HTERT RPE-1 (cell line): ENCODE data around the gene VTI1A.
"Not testable (repeated sequence)": the region's sequence is repeated elsewhere in the genome, so short reads cannot be mapped to it uniquely, and the experiment has no call there.

Experiments
- in situ Hi-C: fragments of 300-500 bp; cut with MboI; formaldehyde crosslinking; loops from 4 replicates; pipeline ENCODE4 v1.14.3; 2020; ENCODE audit warnings: low sequenced_read_pairs

The VTI1A gene

GRCh38 chr10:112448888-112449287, 1.9 kb downstream of the VTI1A start:
- in situ Hi-C loops: no loop called here

DNA sequence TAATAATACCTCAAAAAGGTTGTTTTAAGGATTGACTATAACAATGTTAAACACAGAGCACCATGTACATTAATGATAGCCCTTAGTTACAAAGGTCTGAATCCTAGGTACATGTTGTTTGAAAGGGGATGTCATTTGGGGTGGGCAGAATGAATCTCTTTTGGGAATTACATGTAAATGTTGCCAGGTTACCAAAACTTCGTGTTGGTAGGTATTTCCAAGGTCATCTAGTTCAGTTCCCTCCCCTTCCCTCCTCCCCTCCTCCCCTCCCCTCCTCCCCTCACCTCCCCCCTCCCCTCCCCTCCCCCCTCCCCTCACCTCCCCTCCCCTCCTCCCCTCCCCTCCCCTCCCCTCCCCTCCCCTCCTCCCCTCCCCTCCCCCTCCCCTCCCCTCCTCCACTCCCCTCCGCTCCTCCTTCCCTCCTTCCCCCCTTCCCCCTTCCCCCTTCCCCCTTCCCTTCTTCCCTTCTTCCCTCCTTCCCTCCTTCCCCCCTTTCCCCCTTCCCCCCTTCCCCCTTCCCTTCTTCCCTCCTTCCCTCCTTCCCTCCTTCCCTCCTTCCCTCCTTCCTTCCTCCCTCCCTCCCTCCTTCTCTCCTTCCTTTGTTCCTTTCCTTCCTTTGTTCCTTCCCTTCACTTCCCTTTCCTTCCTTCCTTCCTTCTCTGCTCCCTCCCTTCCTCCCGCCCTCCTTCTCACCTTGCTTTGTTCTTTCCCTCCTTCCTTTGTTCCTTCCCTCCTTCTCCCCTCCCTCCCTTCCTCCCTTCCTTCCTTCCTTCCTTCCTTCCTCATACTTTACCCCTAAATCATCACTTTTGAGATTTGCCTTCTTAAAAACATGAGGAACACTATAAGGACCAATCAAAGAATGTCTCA, 8.1 kb downstream of the VTI1A start:
- in situ Hi-C loops: no loop called here

GRCh38 chr10:112456533-112456932, 9.5 kb downstream of the VTI1A start:
- in situ Hi-C loops: no loop called here

DNA sequence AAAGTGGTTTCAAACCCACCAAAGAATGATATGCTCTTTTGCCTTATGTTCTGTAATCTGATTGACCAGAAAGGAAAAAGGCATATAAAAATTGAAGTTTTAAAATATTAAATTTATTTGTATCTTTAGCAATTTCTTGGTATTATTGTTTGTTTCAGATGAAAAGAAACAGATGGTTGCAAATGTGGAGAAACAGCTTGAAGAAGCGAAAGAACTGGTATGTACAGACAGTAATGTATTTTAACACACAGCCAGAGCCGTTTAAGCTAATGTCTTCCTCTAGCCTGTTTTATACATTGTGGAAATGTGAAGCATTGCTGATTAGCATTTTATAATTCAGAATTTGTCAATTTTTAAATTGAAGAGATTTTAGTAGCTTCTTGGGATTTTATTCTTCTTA, 13.4 kb downstream of the VTI1A start:
- in situ Hi-C loops: no loop called here

DNA sequence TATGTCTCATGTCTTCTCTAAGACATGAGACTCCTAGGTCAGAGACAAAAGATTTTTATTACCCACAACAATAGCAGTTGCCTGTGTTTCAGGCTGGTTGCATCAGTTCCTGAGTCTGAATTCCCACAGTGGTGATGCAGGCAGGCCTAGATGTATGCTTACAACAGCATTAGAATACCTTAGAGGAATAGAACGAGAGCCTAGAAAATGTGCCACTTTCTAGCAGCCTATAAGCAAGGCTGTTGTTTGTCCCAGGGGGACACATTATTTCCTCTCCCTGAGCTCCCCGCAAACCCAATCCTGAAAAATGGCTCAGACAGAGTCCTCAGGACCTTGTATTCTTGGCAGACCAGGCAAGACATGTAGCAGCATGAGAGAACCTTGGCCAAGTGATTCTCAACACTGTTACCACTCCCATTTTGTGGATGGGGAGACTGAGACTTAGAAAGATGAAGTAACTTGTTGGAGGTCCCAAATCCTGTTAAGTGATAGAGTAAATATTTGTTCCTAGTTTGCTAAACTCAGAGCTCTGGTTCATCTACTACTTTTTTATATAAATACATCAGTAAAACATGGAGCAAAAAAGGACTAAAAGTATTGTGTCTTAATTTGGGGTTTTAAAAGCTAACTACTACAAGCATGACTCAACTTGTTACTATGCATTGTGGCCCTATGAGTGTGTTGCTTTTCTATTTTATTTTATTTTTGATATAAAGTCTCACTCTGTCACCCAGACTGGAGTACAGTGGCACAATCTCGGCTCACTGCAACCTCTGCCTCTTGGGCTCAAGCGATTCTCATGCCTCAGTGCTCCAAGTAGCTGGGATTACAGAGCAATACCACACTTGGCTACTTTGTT, 14.2 kb downstream of the VTI1A start:
- in situ Hi-C loops: no loop called here

DNA sequence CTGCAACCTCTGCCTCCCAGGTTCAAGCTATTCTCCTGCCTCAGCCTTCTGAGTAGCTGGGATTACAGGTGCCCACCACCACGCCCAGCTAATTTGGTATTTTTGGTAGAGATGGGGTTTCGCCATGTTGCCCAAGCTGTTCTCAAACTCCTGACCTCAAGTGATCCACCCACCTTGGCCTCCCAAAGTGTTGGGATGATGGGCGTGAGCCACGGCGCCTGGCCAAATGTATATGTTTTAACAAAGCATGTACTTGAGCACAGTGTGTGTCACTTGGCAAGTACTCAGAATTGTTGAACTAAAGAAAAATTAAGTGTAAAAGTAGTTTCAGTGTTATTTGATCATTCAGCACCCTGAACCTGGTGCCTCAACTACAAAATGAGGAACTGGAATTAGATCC, 17.1 kb downstream of the VTI1A start:
- in situ Hi-C loops: not testable (repeated sequence)

DNA sequence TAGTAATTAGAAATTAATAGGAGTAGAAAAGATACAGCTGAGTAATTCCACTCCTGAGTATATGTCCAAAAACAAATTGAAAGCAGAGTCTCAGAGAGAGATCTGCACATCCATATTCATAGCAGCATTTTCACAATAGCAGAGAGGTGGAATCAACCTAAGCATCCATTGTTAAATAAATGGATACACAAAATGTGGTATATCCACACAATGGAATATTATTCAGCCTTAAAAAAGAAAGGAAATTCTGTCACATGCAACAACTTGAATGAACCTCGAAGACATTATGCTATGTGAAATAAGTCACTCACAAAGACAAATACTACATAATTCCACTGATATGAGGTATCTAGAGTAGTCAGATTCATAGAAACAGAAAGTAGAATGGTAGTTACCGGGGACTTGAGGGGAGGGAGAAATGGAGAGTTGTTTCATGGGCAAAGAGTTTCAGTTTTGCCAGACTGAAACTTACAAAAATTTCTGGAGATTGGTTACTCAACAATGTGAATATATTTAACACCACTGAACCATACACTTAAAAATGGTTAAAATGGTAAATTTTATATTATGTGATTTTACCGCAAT, 18.4 kb downstream of the VTI1A start:
- in situ Hi-C loops: no loop called here

DNA sequence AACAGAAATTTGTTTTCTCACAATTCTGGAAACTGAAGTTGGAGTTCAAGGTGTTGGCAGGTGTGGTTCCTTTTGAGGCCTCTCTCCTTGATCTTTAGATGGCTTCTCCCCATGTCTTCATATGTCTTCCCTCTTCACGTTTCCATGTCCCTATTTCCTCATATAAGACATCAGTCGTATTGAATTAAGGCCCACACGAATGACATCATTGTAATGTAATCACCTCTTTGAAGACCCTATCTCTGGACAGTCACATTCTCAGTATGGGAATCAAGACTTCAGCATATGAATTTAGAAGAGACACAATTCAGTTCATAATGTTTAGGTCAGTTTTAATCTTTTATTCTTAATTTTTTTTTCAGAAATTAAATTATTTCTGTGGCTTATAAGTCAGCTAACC, 19.8 kb downstream of the VTI1A start:
- in situ Hi-C loops: no loop called here

DNA sequence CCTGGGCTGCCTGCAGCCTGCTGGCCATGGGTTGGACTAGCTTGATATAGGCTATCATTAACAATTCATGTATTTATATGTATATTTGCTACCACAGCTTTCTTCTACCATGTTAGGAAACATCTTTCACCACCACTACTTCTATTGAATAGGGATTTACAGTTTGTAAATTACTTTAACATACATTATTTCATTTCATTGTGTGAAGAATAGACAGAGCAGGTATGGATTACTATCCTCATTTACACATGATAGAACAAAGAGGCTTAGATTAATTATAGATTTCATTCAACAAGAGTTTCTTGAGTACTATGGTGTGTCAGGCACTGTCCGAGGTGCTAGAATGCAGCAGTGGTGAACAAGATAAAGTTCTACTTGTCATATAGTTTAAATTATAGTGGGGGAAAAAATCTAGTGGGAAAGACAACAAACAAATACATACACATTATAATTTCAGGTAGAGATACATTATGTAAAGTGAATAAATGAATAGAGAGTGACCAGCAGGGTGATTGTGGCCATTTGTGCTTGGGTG, 20.6 kb downstream of the VTI1A start:
- in situ Hi-C loops: no loop called here

DNA sequence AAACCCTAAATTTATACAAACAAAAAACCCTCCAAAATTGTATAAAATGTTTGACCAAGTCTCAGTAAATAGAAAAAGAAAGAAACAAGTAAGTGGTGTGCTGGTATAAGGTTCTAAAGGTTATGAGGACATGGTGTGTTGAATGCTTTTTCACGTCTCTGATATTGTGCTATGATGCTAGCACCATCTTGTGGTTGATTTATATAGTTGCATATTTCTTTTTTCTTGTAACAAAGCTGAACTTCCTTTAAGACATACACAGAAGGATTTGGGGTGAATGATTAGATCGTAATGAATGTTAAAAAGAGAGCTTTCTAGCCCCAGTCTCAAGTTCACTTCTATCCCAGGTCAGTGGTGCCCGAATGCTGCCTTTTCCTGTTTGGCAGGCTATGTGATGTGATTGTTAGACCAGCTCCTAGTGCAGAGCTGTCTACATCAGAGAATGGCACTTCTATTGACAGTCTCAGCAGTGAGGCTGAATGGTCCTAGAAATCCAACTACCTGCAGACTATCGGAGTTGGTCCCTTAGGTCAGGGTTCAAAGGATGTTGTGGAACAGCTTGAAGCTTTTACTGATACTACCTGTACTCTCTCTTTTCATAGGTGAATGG, 25.0 kb downstream of the VTI1A start:
- in situ Hi-C loops: no loop called here

DNA sequence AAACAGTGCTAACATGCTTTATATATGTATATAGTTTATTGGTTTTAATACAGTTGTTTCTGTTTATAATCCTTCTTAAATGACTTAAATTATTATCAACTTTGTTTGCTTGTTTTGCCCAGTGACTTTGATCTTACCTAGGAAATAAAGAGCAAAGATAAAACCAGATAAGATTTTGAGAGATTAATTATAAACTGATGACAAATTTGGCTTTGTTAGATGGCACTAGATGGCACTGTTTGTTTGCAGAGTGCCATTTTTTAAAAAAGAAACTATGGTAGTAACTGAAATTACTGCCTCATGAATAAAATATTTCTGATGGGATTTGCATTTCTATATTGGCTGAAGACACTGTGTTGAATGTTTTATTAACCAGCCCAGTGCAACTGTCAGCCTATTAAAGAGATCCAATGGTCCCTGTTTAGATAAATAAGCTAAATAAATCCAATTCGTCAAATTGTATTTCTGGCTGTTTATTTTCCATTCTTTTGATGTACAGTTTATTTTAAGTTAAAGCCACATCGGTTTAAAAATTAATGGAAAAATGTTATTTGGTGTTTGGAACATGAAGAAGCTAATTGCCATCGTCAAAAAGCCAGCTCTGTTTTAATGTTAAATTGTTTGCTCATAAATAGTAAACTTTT, 28.7 kb downstream of the VTI1A start:
- in situ Hi-C loops: no loop called here

GRCh38 chr10:112481602-112482001, 34.6 kb downstream of the VTI1A start:
- in situ Hi-C loops: no loop called here

DNA sequence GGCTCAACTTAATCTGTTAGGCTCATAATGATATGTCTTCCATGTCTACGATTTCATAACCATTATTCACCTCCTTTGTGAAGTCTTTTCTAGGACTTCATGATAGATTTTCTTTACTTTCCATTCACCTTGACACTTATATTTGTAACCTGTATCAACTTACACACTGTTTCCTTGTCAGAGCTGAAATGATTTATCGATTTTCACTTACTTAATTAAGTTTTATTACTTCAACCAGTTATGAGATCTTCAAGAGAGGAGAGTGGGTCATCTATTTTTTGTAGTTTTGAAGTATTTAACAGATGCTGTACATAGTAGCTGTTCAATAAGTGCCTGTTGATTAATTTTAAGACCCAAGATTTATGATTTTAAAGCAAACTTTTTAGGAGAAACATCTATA, 37.4 kb downstream of the VTI1A start:
- in situ Hi-C loops: no loop called here

DNA sequence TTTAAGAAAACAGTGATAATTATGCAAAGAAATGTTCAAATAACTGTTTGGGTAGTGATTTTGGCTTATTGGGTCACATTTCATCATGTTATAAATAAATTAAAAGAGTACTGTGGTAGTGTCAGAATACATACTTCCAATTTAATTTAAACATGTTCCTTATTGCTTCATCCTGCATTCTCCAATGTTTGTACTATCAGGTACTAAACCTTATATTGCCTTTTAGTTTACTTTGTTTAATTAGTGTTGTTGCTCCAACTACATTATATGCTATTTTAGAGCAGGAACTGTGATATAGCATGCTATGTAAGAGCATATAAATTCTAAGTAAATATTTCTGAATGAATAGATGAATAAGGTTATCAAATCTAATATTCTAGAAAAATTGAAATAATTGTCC, 40.9 kb downstream of the VTI1A start:
- in situ Hi-C loops: no loop called here

GRCh38 chr10:112490545-112490944, 43.5 kb downstream of the VTI1A start:
- in situ Hi-C loops: no loop called here

- in situ Hi-C loops: no loop called here
Observed at GRCh38 chr10:112491144-112491543, 44.1 kb downstream of the VTI1A start.

GRCh38 chr10:112492736-112493135, 45.7 kb downstream of the VTI1A start:
- in situ Hi-C loops: no loop called here

GRCh38 chr10:112497347-112497950, 50.4 kb downstream of the VTI1A start:
- in situ Hi-C loops: no loop called here

DNA sequence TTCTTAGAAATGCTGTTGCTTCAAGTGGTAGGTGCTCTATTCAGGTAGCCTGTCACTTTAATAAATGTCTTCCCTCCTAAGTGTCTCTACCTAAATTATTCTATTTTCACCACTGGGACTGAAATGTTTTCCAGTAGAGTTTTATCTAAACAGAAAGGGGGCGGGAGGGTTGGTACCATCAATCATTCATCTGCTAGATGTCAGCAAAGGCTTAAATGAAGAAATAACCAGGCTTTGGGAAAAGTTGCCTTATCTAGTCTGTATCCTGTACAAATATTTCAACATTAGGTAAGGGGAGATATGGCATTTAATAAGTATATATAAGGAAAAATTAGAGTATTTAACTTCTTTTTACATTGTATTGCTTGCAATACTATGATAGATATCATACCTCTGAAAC, 51.8 kb downstream of the VTI1A start:
- in situ Hi-C loops: no loop called here

- in situ Hi-C loops: not testable (repeated sequence)
Observed at GRCh38 chr10:112499985-112500384, 53.0 kb downstream of the VTI1A start.
